GM12878 (cell line): ENCODE measurements around the gene ASAP3. TPM values are rescaled to one million over a fixed set of nuclear protein-coding genes. Genes with fewer than 3 reads are reported as not detected.

Experiments used
- ATAC-seq: fragments of 200-7000 bp; cut with Tn5 transposase; 3 replicates; pipeline ENCODE4 v1.9.1; 2020; ENCODE audit warnings: mild to moderate bottlenecking, moderate library complexity
- BruUV-seq: library from RNA; stranded (reverse); fragments of 400-500 nt; replicated peaks from 2 replicates; lab custom pipeline; 2021; lab: Mats Ljungman, UMichigan
- CTCF ChIA-PET: fragments of 300-600 bp; sonication (Branson Sonifier 250); formaldehyde crosslinking; extraction: SDS; loops from one replicate; lab custom pipeline; 2021; ENCODE audit warnings: inconsistent platforms; lab: Yijun Ruan, JAX
- POLR2A ChIA-PET: fragments of 350-600 bp; formaldehyde crosslinking; extraction: SDS; loops from one replicate; lab custom pipeline; 2021; ENCODE audit warnings: inconsistent platforms; lab: Charles Lee
- RAD21 ChIA-PET: fragments of 300-600 bp; sonication (Branson Sonifier 250); formaldehyde crosslinking; loops from one replicate; lab custom pipeline; 2023; ENCODE audit warnings: antibody characterized with exemption; ENCODE audit not compliant: unreplicated experiment; lab: Charles Lee
- SMC1A ChIA-PET: fragments of 300-600 bp; sonication (Branson Sonifier 250); formaldehyde crosslinking; loops from one replicate; lab custom pipeline; 2023; ENCODE audit not compliant: unreplicated experiment, uncharacterized antibody; lab: Charles Lee
- DNase-seq: peaks from one replicate; pipeline ENCODE4 v3.0.0-alpha.2; 2011; ENCODE audit warnings: low read depth, low spot score
- FAIRE-seq: peaks from 3 replicates; lab custom pipeline; 2011; peaks lifted over from hg19 to GRCh38; lab: Jason Lieb, UNC
- H2AFZ ChIP-seq: 2 replicates; pipeline ENCODE4 v1.6.0; 2011; ENCODE audit warnings: low read depth, low read length, control low read depth; ENCODE audit not compliant: control insufficient read depth
- H3K27ac ChIP-seq: 2 replicates; pipeline ENCODE4 v1.5.1; 2011; ENCODE audit warnings: control low read depth; ENCODE audit not compliant: control insufficient read depth, insufficient read depth
- H3K27me3 ChIP-seq, 2 experiments: replicated peaks in 1 of 2; 2 replicates each; pipeline versions ENCODE4 v1.6.0 to v1.6.1; 2011; ENCODE audit warnings: low read length in 1 of 2; ENCODE audit not compliant: control insufficient read depth in 2 of 2, insufficient read depth in 2 of 2
- H3K36me3 ChIP-seq, 2 experiments: 2 replicates each; pipeline ENCODE4 v1.5.1; 2011; ENCODE audit warnings: low read length in 1 of 2; ENCODE audit not compliant: control insufficient read depth in 2 of 2, insufficient read depth in 2 of 2
- H3K4me1 ChIP-seq: 2 replicates; pipeline ENCODE4 v1.6.1; 2011; ENCODE audit warnings: mild to moderate bottlenecking, low read length, moderate library complexity, mixed read lengths; ENCODE audit not compliant: control insufficient read depth, insufficient read depth
- H3K4me2 ChIP-seq: 2 replicates; pipeline ENCODE4 v1.6.0; 2011; ENCODE audit warnings: control low read depth; ENCODE audit not compliant: control insufficient read depth, insufficient read depth
- H3K4me3 ChIP-seq: fragments of 200-600 bp; sonication (generic); 2 replicates; pipeline ENCODE4 v1.5.1; 2016
- H3K79me2 ChIP-seq: 2 replicates; pipeline ENCODE4 v1.6.0; 2011; ENCODE audit warnings: low read length; ENCODE audit not compliant: control insufficient read depth, insufficient read depth
- H3K9ac ChIP-seq: 2 replicates; pipeline ENCODE4 v1.8.0; 2011; ENCODE audit warnings: low read length, control low read depth, mixed read lengths; ENCODE audit not compliant: control insufficient read depth, insufficient read depth
- H3K9me3 ChIP-seq: replicated peaks from 3 replicates; pipeline ENCODE4 v1.5.1; 2011; ENCODE audit warnings: mild to moderate bottlenecking, low read length; ENCODE audit not compliant: control insufficient read depth, insufficient read depth
- H4K20me1 ChIP-seq: 2 replicates; pipeline ENCODE4 v1.6.0; 2011; ENCODE audit not compliant: control insufficient read depth, insufficient read depth
- BMI1 ChIP-seq: fragments of 450-650 bp; IDR thresholded peaks from 2 replicates; pipeline ENCODE4 v1.6.1; 2016; ENCODE audit warnings: mild to moderate bottlenecking, moderate library complexity, borderline replicate concordance
- CREM ChIP-seq: IDR thresholded peaks from 2 replicates; pipeline ENCODE4 v1.6.1; 2014; ENCODE audit warnings: antibody characterized with exemption, low read depth
- GABPA ChIP-seq: IDR thresholded peaks from 2 replicates; pipeline ENCODE4 v1.6.1; 2014; ENCODE audit warnings: antibody characterized with exemption, low read depth, mild to moderate bottlenecking, inconsistent platforms
- KAT2A ChIP-seq: conservative IDR thresholded peaks from 2 replicates; pipeline ENCODE4 v1.6.1; 2011; ENCODE audit warnings: low read depth, low read length; ENCODE audit not compliant: control insufficient read depth
- MEF2B ChIP-seq: fragments of 450-650 bp; IDR thresholded peaks from 2 replicates; pipeline ENCODE4 v1.6.1; 2018; ENCODE audit warnings: mild to moderate bottlenecking, moderate library complexity; ENCODE audit not compliant: partially characterized antibody, poor library complexity, severe bottlenecking
- RUNX3 ChIP-seq: IDR thresholded peaks from 2 replicates; pipeline ENCODE4 v1.6.1; 2012; ENCODE audit warnings: low read length, inconsistent platforms
- WRNIP1 ChIP-seq: IDR thresholded peaks from 2 replicates; pipeline ENCODE4 v1.6.1; 2011; ENCODE audit warnings: low read depth, low read length, improper control_type of control experiment, borderline replicate concordance
- ZSCAN29 ChIP-seq: fragments of 450-650 bp; IDR thresholded peaks from 2 replicates; pipeline ENCODE4 v1.6.1; 2017; ENCODE audit warnings: mild to moderate bottlenecking, moderate library complexity
- WGBS: methylation state at CpG from one replicate; pipeline ENCODE4 v1.1.6; 2016; ENCODE audit warnings: low lambda C conversion rate; ENCODE audit not compliant: insufficient replicate concordance, insufficient coverage; ENCODE audit errors: missing lambda C conversion rate; 5-methylcytosine and 5-hydroxymethylcytosine counted together
- in situ Hi-C: fragments of 300-500 bp; cut with MboI; formaldehyde crosslinking; loops from 9 replicates; pipeline ENCODE4 v1.14.3; 2018; ENCODE audit warnings: mixed read lengths
- intact Hi-C: fragments of 100-400 bp; cut with micrococcal nuclease; formaldehyde crosslinking; loops from one replicate; pipeline ENCODE4 v1.14.2; 2022; ENCODE audit not compliant: unreplicated experiment
- polyA plus RNA-seq, 11 experiments: library from polyadenylated mRNA; depleted of rRNA in 4 of 11; unstranded in 6 of 11; stranded (reverse) in 5 of 11; fragments of >200 nt; fragmentation: Nextera tagmentation in 4 of 11; fragmentation: Illumina TruSeq in 1 of 11; extraction: Ambion mirVana in 4 of 11; extraction: Trizol in 1 of 11; gene quantifications; 1 replicate in 1 of 11; 2 replicates in 10 of 11; pipeline versions ENCODE4 v1.2.1 to v1.2.3, GENCODE V29; 2011 to 2016; ENCODE audit warnings: inconsistent platforms in 2 of 11, missing spikeins in 2 of 11, low read depth in 1 of 11
- total RNA-seq, 4 experiments: library from RNA; depleted of rRNA in 3 of 4; stranded (reverse); fragments of >200 nt in 3 of 4; fragmentation: Illumina TruSeq in 1 of 4; extraction: Trizol in 1 of 4; gene quantifications; 2 replicates each; pipeline versions ENCODE4 v1.2.1 to v1.2.3, GENCODE V29; 2013 to 2021
- TF ChIP-seq, protein P1 (sequence below): fragments of 450-650 bp; IDR thresholded peaks from 2 replicates; pipeline ENCODE4 v1.6.1; 2016; ENCODE audit warnings: mild to moderate bottlenecking

ASAP3 gene
- total and polyA plus RNA-seq, 10 of the 15 experiments (the other 5 are each of a cell fraction or from before 2014, with no cell fraction given), result 0.04 to 0.92 (median 0.34) TPM; not detected in 1

DNA sequence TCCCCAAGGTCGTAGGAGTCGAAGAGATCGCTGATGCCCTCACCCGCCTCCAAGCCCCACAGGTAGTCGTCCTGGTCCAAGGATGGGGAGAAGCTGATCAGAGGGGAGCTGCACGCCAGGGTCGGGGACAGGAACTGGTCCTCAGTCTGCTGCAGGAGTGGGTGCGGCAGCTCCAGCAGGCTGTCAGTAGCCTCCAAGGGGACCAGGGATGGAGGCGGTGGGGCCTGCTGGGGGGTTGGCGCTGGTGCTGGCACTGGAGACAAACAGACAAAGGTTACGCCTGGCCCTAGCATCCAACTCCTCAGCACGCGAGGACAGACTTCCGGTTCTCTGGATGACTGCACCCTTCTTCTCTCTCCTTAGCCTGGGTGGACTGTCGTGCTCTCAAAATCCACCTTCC, 25.9 kb upstream of the ASAP3 start:
- Histone ChIP-seq H3K36me3 (peaks cover 15 to 43% of the 10 kb centered on the region in 2 experiments; a peak in 3 of 4 replicates), H3K27me3 (no peaks in the 10 kb centered on the region), H2AFZ (no peak overlapping the region), H3K27ac (no peak overlapping the region), H4K20me1 (no peaks in the 10 kb centered on the region), H3K79me2 (no peaks in the 10 kb centered on the region), H3K9me3 (no peaks in the 10 kb centered on the region), H3K4me1 (no peaks in the 10 kb centered on the region), H3K4me2 (no peak overlapping the region), H3K4me3 (no peak overlapping the region), H3K9ac (no peak overlapping the region)
- RAD21 ChIA-PET, result no interaction called here
- CTCF ChIA-PET, result interaction anchor here (2.8 kb wide), 1 partner anchor 12 kb away, joined by 20 read pairs; no protein-coding TSS in a partner anchor
- TF ChIP-seq MEF2B, result no peak
- no peak for TF ChIP-seq BMI1
- TF ChIP-seq, protein P1, sequence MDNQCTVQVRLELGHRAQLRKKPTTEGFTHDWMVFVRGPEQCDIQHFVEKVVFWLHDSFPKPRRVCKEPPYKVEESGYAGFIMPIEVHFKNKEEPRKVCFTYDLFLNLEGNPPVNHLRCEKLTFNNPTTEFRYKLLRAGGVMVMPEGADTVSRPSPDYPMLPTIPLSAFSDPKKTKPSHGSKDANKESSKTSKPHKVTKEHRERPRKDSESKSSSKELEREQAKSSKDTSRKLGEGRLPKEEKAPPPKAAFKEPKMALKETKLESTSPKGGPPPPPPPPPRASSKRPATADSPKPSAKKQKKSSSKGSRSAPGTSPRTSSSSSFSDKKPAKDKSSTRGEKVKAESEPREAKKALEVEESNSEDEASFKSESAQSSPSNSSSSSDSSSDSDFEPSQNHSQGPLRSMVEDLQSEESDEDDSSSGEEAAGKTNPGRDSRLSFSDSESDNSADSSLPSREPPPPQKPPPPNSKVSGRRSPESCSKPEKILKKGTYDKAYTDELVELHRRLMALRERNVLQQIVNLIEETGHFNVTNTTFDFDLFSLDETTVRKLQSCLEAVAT, result no peak
- no peak for TF ChIP-seq GABPA
- TF ChIP-seq RUNX3, result no peak
- no peak for TF ChIP-seq CREM
- TF ChIP-seq ZSCAN29, result no peak
- TF ChIP-seq KAT2A, result no peak
- TF ChIP-seq WRNIP1, result no peak
- 94% methylated on average over 15 of the region's 15 CpGs for WGBS
- in situ Hi-C loops, result no loop called here
- no TSS peak for BruUV-seq
- ATAC-seq (no peak), DNase-seq (no peak), FAIRE-seq (no peak)
- SMC1A ChIA-PET, result no interaction called here
- POLR2A ChIA-PET, result no interaction called here
- intact Hi-C loops, result no loop called here
